Fibroblast of lung (primary cell): ENCODE measurements around the gene THRB.

Experiments
- EZH2 ChIP-seq: IDR thresholded peaks from 2 replicates; pipeline ENCODE4 v1.5.1; 2012; ENCODE audit warnings: low read length, control low read depth, mild to moderate bottlenecking; ENCODE audit errors: missing control alignments
- TF ChIP-seq, protein P1 (sequence below), 2 donors: IDR thresholded peaks in 1 of 2; conservative IDR thresholded peaks in 1 of 2; 1 replicate in 1 of 2; 2 replicates in 1 of 2; pipeline ENCODE4 v1.5.1; 2011 to 2012; ENCODE audit warnings: low read length in 2 of 2, control low read depth in 1 of 2, inconsistent platforms in 1 of 2, low read depth in 1 of 2, mild to moderate bottlenecking in 1 of 2

DNA sequence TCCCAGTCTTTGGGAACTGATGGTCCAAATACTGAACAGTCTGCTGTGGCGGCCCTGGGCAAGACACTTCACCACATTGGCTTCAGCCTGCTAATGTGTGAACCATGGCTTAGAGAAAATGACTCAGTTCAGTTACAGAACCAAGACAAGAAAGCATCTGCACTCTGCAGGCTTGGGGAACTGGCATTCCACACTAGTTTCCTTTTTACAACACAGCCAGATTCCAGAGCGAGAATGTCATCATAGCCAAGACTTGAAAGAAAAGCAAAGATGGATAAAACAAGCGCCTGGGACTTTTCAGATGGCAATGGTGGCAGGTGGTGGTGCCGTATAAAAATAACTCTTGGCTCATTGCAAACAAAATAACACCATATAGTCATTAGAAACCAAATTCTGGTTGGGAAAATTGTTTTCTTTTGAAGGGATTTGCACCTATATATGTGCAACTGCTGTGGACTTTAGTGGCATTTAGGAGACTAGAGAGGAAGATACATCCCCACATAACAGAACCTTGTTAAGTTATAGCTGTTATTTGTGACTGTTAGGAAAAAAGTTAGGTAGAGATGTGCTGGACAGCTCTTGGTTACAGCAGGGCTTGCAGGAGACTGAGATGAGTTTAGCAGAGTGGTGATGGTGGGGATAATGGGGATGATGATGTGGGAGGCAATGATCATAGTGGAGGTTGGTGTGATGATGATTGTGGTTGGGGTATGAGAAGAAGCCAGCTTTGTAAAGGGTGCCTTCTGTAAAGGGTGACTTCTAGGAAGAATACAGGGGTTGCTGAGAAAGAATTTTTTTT lies 273.6 kb downstream of the THRB start:
- TF ChIP-seq, protein P1, sequence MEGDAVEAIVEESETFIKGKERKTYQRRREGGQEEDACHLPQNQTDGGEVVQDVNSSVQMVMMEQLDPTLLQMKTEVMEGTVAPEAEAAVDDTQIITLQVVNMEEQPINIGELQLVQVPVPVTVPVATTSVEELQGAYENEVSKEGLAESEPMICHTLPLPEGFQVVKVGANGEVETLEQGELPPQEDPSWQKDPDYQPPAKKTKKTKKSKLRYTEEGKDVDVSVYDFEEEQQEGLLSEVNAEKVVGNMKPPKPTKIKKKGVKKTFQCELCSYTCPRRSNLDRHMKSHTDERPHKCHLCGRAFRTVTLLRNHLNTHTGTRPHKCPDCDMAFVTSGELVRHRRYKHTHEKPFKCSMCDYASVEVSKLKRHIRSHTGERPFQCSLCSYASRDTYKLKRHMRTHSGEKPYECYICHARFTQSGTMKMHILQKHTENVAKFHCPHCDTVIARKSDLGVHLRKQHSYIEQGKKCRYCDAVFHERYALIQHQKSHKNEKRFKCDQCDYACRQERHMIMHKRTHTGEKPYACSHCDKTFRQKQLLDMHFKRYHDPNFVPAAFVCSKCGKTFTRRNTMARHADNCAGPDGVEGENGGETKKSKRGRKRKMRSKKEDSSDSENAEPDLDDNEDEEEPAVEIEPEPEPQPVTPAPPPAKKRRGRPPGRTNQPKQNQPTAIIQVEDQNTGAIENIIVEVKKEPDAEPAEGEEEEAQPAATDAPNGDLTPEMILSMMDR (conservative IDR thresholded peaks at IDR 0.05 in 1 of 2, IDR thresholded peaks at IDR 0.05 in 1 of 2; ENCODE audit: low read depth in 1 of 2, low read length in 2 of 2) = no peak
- TF ChIP-seq EZH2 = no peak
